Activated CD8-positive, alpha-beta memory T cell treated with anti-CD3 and anti-CD28 coated beads for 4 hours (primary cell): Measurements from ENCODE around the gene PDLIM3.
"Not testable (repeated sequence)": the region's sequence is repeated elsewhere in the genome, so short reads cannot be mapped to it uniquely, and the experiment has no call there.

Source experiments
- DNase-seq, 2 donors: peaks; one replicate each; pipeline ENCODE4 v3.0.0-alpha.2; 2020; ENCODE audit warnings: low read depth in 2 of 2

PDLIM3 gene, protein sequence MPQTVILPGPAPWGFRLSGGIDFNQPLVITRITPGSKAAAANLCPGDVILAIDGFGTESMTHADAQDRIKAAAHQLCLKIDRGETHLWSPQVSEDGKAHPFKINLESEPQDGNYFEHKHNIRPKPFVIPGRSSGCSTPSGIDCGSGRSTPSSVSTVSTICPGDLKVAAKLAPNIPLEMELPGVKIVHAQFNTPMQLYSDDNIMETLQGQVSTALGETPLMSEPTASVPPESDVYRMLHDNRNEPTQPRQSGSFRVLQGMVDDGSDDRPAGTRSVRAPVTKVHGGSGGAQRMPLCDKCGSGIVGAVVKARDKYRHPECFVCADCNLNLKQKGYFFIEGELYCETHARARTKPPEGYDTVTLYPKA

DNA sequence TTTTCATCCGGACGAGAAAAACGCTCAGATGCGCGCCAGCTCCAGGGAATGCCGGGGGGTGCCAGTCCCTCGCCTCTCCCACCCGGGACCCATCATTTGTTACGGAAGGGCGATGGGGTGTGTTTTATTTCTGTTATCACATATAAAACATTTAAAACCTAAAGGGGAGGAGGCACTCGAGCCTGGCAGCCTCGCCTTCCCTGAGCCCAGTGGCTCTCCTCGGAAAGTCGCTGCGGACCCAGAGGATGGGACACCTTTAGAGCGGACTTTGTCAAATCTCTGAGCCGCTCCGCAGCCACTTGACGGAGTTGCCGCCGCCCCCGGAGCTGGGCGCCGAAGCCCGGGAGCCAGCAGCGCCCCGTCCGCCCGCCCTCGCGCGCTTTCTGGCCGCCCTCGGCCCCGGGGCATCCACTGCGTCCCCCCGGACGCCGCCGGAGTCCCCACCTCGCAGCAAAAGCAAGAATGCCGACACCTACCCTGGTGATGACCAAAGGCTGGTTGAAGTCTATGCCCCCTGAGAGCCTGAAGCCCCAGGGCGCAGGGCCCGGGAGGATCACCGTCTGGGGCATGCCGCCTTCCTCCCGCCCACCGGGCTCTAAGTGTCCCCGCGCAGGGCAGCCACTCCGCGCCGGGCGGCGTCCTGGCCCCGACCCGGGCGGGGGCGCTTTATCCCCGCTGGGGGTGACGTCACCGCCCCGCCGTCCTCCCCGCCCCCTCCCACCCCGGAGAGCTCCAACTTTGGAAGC, at the start of gene PDLIM3:
Gene PDLIM3 (minus strand): TSS at position 642 of the 746 bp plus-strand sequence. CDS start 73 bp downstream, at position 569.
- DNase-seq = no peak

DNA sequence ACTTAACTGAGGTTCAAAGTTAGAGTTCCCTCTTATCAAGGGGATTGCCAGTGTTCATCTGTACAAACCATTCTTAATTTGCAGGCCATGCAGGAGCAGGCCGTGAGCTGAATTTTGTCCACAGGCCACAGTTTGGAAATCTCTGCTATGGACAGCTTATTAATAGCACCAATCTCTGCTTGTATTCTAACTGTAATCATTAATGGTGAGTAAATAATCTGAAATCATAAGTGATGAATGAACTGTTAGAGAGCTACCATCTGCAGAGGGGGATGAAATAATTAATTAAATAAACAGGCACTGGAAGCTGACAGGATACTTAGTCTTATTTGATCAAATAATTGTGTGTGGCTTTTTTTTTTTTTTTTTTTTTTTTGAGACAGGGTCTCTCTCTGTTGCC, 48.5 kb upstream of the PDLIM3 start:
- DNase-seq = no peak

DNA sequence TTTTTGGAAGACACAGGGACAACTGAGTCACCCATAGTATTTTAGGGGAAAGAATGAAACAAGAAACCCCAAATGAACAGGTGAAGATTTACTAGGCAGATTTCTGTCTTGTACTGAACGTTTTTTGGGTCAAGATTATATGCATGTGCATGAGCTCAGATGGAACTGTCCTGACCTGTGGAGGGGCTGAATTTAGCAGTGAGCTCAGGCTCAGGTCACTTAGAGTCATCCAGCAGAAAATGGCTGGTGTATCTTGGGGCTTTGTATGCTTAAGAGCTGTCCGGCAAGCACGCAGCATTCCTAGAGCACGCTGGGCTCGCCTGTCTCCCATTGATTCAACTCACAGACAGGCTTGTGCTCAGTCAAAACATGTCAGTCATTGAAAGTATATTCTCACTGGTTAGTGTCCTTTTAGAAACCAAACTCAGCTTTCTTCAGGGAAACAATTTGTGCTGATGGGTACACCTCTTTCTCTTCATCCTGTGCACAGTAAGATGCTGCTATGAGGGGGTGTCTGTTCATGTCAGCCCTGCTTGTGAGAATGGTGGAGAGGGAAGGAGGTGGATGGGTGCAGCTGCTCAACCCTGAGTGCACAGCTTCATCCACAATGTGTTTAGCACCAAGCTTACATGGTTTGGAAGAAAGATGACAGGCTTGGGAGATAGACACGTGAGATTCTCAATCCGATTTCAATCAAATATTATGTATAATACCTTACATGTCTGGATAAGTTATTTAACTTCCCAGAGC, 47.5 kb upstream of the PDLIM3 start:
- no peak for DNase-seq

DNA sequence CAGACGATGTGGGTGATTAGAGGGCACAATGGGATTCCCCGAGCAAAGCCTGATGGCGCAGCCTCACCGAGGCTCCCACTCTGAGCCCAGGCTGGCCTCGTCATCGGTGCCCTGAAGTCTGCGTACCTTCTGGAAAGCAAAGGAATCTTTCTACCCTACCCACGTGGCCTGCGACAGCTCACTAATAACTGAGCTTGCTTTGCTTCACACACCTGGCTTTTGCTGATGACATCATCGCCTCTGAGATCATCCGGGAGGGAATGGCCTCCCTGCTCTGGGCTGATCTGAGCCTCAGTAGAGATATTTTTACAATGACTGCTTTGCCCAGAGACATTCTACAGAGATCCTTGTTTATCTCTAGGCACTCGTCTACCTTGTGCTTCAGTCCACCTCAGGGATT, 45.4 kb upstream of the PDLIM3 start:
- DNase-seq = no peak

DNA sequence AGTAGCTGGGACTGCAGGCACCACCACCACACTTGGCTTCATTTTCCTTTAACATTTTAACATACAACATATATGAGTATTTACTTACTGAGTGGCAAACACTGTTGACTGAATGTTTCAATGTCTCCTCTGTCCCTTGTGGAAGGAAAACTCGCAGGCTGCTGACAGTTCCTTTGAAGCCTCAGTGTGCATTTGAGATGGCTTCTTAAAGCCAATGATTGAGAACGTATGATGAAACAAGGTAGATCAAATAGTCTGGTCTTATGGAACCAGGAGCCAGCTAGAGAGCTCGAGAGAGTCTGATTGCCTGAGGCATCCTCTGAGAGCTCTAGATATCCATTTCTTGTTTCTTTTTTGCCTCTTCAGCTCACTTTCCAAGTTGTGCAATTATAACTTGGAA, 43.0 kb upstream of the PDLIM3 start:
- no peak for DNase-seq

DNA sequence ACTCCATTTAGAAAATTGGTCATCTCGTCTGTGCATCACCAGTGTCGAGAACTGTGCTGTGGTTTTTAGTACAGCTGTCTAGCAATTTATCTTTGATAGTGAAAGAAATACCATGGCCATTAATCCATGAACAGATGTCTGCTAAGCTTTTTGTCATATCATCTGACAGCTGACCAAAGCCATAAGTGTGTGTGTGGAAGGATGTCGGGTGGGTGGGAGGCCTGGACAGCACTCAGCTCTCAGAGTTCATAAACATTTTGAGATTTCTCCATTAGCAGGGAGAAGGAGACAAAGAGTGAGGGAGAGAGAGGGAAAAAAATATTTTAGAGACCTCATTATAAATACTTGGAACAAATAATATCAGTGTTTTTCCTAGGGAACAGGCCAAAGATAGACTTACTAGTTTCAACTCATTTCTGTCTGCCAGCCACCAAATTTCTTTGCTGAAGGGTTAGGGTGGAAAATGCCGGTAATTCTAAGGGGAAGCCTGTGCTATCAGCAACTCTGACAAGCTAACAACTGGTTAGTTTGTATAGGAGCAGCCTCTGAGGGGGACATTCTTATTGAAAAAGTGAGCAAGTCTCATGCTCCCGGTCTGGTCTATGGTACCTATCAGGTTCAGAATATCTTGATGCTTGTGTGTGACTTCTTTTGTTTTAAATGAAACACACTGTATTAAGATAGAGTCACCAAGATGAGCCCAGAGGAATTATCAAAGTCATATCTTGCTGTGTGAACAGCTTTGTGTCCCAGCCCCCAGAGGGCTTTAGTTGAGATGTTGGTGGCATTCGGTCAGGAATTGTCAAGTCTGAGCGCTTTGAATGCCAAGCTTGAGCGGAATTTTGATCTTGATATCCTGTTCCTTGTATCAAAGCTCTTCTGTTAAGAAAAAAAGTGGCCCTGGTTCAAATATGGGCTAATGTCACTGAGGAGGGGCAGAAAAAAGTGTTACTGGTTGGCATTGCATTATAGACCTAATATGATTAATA, 41.9 kb upstream of the PDLIM3 start:
- no peak for DNase-seq

DNA sequence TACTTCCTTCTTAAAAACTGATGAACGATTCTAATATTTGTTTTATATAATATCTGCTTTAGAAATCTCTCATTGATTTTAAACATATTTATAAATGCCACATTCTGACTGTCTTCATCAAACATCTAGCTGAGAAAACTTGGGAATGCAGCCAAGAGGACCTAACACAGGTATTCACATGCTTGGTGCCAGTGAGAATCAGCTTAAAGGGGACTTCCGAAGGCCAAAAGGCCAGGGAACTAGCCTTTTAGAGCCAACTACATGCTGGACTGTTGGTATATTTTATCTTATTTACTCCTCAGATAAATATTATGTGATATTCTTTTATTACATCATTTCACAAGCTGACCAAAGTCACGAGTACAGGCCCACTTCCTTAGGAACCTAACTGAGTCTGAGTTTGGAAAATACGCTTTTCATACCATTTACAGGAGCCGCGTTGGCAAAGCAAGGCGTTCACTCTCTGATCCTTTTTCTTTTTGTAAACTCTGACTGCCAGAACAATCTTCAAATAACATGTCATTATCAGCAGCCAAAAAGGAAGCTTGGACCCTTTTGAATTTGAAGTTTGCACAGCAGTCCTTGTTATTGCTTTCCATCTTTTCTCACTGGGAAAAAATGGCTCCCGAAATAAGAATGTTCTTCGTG, 41.1 kb upstream of the PDLIM3 start:
- DNase-seq = no peak

DNA sequence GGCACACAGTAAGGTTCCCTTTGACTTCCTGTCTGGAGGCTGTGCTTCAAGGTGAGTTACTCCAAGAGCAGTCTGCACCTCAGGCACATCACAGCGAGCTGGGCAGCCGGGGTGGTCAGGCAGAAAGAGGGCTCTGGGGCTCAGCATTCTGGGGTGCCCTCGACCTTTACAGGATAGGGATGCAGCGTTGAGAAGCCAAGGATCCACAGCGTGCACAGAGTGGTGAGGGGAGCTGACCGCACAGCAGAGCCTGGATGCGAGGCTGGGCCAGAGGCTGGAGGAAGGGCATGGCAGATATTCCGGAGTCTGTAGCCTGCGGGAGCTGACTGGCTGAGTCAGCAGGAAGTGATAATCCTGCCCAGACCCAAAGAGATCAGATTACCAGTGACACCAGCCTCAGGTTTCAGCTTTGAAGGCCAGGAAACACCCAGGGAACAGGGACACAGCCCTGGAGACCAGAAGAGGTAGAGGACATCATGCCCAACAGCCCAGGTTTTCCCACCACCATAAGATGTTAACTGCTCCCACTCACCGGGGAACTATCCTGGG, 38.4 kb upstream of the PDLIM3 start:
- no peak for DNase-seq

DNA sequence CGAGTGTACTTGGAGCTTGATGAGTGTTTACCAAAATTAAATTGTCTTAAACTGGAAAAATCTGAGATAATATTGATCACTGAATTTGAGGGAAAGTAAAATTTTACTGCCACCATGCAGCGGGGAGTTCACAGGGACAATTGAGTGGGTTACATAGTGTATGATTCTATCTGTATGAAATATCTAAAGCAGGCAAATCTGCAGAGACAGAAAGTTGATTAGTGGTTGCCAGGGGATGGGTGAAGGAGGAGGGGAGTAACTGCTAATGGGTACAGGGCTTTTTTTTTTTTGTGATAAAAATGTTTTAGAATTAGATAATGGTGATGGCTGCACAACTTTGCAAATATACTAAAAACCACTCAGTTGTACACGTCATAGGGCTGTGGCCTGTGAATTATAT, 35.4 kb upstream of the PDLIM3 start:
- DNase-seq = no peak

DNA sequence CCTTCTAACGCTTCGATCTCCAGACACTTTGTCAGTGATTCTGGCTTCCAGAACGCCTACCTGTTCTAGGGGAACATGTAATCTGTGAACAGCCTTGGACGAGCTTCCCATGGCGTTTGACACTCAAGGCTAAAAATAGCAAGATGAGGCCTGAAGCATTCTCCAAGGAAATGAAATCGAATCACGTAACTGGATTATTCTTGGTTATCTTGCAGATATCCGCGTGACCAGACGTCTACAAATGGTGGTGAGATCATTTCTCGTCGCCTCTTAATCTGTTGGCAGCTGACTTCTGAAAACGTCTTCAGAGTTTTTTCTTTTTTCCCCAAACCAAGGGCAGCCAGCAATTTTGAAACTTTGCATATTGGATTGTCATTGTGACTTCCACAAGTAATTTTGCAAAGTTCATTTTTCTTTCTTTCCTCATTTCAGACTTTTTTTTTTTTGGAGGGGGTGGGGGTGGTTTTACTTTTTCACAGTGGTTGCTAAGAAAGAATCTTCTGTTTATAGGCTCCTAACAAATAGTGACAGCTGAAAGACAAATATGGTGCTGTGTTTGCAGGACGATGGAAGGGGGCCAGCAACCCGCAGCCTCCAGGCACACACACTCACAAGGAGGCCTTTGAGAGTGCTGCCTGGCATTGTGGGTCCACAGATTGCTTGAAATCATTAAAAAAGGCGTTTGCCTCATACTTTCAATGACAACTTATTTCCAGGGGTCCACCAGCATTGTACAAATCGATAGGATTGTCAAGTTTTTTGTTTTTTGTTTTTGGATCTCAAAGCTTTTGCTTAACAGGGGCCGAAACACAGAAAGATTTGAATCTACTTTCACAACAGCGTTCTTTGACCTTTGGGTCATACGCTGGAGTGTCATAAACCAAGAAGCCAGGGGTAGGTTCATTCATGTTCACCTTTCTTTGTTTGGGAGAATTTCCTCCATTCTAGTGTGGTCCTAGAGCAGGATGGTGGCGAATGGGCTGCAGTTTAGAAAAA, 32.4 kb upstream of the PDLIM3 start:
- no peak for DNase-seq

DNA sequence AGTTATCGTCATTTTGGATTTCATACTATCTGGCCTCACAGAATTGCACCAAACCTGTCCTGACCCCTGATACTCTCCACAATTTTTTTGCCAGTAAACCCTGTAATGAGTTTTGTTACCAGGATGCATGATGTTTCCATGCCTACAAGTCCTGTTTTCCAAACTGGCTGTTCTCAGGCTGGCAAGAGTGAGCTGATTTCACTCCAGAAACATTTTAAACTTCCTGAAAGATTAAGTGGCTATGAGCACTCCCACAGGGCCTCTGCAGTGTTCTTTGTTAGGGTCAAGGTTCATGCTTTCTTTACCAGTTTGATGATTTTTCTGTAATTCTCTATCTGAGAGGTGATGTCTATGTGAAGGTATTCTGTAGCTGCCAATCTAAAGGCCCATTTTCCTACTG, 31.7 kb upstream of the PDLIM3 start:
- no peak for DNase-seq

DNA sequence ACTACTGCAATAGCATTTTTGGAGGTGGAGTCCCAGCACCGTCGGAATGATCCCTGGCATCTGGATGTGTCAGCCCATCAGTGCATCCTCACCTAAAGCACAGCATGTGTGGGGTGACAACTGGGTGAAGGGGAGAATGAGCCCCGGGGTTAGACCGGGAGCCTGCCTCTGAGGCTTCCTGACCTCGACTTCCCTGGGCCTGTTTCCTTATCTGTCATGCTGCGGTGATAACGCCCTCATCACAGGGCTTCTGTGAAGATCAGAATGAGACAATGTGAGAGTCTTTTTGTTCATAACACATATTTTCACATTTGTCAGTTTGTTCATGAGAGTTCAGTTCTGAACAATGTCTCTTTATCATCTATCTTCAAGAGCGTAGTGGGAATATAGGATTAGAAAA, 31.1 kb upstream of the PDLIM3 start:
- DNase-seq = no peak

DNA sequence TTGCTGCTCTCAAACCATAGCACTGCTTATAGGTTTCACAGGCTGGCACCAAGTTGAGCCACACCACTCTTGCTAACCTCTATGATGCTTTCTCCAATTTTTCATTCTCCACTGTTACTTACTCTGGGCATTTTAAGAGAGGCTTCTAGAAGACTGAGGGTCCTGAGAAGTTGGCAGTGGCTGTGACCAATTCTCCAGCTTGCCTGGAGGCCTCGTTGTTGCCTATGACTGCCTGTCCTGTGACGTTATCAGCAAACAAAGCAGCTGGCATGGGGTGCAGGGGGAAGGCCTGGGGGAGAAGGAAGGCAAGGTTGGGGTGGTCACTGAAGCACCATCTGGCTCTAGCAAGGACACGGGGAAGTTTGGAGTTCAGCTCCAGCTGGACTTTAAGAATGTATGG, 30.4 kb upstream of the PDLIM3 start:
- no peak for DNase-seq

DNA sequence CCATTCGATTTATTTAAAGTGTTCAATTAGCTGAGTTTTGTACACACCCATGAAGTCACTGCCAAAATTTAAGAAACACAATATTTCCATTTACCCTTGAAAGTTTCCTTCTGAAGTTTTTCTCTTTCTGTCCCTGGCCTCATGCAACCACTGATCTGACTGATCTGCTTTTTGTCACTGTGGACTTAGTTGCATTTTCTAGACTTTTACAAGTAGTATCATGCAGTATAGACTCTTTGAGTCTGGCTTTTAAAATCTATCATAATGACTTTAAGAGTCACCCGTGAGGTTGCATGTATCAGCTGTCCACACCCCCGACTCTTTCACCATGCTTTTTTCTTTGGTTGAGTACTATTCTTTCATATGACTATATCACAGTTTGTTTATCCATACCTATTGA, 29.0 kb upstream of the PDLIM3 start:
- DNase-seq = no peak

DNA sequence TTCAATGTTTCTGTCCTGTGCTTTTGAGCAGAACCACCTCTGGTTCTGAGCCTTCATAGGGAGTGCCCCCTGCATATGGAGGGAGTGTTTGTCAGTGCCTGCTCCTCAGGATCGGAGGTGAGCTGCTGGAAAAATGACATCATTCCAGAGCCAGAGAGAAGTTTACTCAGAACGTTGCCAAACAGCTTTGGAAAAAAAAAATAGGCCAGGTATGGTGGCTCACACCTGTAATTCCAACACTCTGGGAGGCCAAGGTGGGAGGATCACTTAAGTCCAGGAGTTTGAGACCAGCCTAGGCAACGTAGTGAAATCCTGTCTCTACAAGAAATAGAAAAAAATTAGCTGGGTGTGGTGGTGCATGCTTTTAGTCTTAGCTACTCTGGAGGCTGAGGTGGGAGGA, 27.2 kb upstream of the PDLIM3 start:
- no peak for DNase-seq

DNA sequence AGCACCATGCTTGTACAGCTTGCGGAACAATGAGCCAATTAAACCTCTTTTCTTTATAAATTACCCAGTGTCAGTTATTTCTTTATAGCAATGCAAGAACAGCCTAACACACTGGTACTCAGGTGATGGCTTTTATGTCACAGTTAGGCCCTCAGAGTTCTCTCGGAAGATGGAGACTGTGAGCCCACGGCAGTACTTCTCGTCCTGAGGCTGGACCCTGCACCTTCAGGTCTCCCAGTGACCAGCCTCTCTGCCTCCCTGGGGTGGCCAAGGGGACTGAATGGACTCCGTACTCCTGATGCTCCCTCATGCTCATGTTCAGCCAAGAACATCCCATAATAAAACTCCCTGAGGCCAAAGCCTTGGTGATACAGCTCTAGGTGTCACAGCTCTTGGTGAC, 25.0 kb upstream of the PDLIM3 start:
- no peak for DNase-seq

DNA sequence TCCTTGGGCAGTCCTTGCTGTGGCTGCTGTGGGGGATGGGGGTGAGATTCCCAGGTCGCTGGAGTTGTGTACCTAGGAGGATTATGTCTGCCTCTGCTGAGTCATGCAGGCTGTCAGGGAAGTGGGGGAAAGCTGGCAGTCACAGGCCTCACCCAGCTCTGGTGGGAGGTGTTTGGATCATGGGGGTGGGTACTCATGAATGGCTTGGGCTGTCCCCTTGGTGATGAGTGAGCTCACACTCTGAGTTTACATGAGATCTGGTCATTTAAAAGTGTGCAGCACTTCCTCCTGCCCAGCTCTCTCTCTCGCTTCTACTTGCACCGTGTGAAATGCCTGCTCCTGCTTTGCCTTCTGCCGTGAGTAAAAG, 24.6 kb upstream of the PDLIM3 start:
- DNase-seq = no peak

DNA sequence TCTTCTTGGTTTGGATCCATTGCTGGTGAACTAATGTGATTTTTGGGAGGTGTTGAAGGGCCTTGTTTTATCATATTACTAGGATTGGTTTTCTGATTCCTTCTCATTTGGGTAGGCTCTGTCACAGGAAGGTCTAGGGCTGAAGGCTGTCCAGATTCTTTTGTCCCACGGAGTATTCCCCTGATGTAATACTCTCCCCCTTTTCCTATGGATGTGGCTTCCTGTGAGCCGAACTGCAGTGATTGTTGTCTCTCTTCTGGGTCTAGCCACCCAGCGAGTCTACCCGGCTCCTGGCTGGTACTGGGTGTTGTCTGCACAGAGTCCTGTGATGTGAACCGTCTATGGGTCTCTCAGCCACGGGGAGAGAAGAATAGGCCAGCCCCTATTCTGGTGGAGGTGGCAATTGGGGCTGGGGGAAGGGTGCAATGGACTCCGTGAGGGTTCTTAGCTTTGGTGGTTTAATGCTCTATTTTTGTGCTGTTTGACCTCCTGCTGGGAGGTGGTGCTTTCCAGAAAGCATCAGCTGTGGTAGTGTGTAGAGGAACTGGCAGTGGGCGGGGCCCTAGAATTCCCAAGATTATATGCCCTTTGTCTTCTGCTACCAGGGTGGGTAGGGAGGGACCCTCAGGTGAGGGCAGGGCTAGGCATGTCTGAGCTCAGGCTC, 24.1 kb upstream of the PDLIM3 start:
- not testable (repeated sequence) for DNase-seq
